Measurements from ENCODE around the gene PTPN21. TPM values are rescaled to one million over a fixed set of nuclear protein-coding genes. Genes with fewer than 3 reads are reported as not detected.
A peak's percentile ranks its signal among the peaks of the same experiment; 100 is the strongest.

PTPN21 gene
- total RNA-seq, 2 experiments from 2014 or later: not detected

GRCh38 chr14:88568196-88568595 lies 13.4 kb upstream of the PTPN21 start:
- Mint-ChIP-seq H3K9me3 (peaks cover 4% of the 10 kb centered on the region), H3K4me3 (no peak overlapping the region), H3K36me3 (ENCODE audit: low read depth) (peaks cover 45% of the 10 kb centered on the region), H3K27ac (no peak overlapping the region), H3K27me3 (no peaks in the 10 kb centered on the region), H3K4me1 (peaks cover 12% of the 10 kb centered on the region)
- CTCF ChIA-PET: no interaction called here
- DNase-seq: no peak
- POLR2A ChIA-PET: no interaction called here

GRCh38 chr14:88565427-88565826 lies 10.6 kb upstream of the PTPN21 start:
- POLR2A ChIA-PET: no interaction called here
- peaks cover 30% of the 10 kb centered on the region for H3K36me3 Mint-ChIP-seq (ENCODE audit: low read depth)
- H3K9me3 Mint-ChIP-seq: peaks cover 4% of the 10 kb centered on the region
- no peak for DNase-seq
- peaks cover 15% of the 10 kb centered on the region for H3K27me3 Mint-ChIP-seq
- no peak overlapping the region for H3K27ac Mint-ChIP-seq
- no peak overlapping the region for H3K4me3 Mint-ChIP-seq
- CTCF ChIA-PET: interaction anchor here (0.7 to 1.2 kb wide), 3 partner anchors 10 to 699 kb away, joined by 3 to 4 read pairs (median 3); no protein-coding TSS in a partner anchor
- peaks cover 23% of the 10 kb centered on the region for H3K4me1 Mint-ChIP-seq

- ChIA-PET POLR2A (no interaction called here), CTCF (no interaction called here)
- peak overlapping the region; percentile 87 for H3K4me3 Mint-ChIP-seq
- peaks cover 26% of the 10 kb centered on the region for H3K4me1 Mint-ChIP-seq
- no peak for DNase-seq
- peaks cover 16% of the 10 kb centered on the region for H3K36me3 Mint-ChIP-seq (ENCODE audit: low read depth)
- peaks cover 22% of the 10 kb centered on the region for H3K27me3 Mint-ChIP-seq
- H3K27ac Mint-ChIP-seq: peak overlapping the region; percentile 82
- peaks cover 4% of the 10 kb centered on the region for H3K9me3 Mint-ChIP-seq
Observed at GRCh38 chr14:88563845-88564244, 9.0 kb upstream of the PTPN21 start.

GRCh38 chr14:88562831-88563686 lies 8.3 kb upstream of the PTPN21 start, which contains the start of gene ZC3H14:
Gene ZC3H14 (plus strand): TSS chr14:88563037. CDS start chr14:88563134, 97 bp downstream.
- Mint-ChIP-seq H3K36me3 (ENCODE audit: low read depth) (peaks cover 11% of the 10 kb centered on the region), H3K4me1 (peaks cover 28% of the 10 kb centered on the region), H3K4me3 (peak within 1 kb of the TSS; percentile 87), H3K27ac (peak within 1 kb of the TSS; percentile 93), H3K9me3 (peaks cover 3% of the 10 kb centered on the region), H3K27me3 (peaks cover 24% of the 10 kb centered on the region)
- peak; percentile 84 for DNase-seq
- ChIA-PET POLR2A (no interaction called here), CTCF (no interaction called here)

GRCh38 chr14:88562532-88562830 lies 7.7 kb upstream of the PTPN21 start:
- peaks cover 24% of the 10 kb centered on the region for H3K27me3 Mint-ChIP-seq
- H3K27ac Mint-ChIP-seq: peak overlapping the region; percentile 93
- H3K36me3 Mint-ChIP-seq (ENCODE audit: low read depth): peaks cover 6% of the 10 kb centered on the region
- ChIA-PET CTCF (no interaction called here), POLR2A (no interaction called here)
- no peak for DNase-seq
- H3K4me3 Mint-ChIP-seq: peak overlapping the region; percentile 87
- H3K9me3 Mint-ChIP-seq: no peaks in the 10 kb centered on the region
- H3K4me1 Mint-ChIP-seq: peaks cover 32% of the 10 kb centered on the region

GRCh38 chr14:88559852-88560251 lies 5.0 kb upstream of the PTPN21 start:
- ChIA-PET POLR2A (no interaction called here), CTCF (no interaction called here)
- DNase-seq: no peak
- H3K4me1 Mint-ChIP-seq: peaks cover 51% of the 10 kb centered on the region
- H3K36me3 Mint-ChIP-seq (ENCODE audit: low read depth): no peaks in the 10 kb centered on the region
- H3K27me3 Mint-ChIP-seq: peaks cover 45% of the 10 kb centered on the region
- no peak overlapping the region for H3K27ac Mint-ChIP-seq
- no peaks in the 10 kb centered on the region for H3K9me3 Mint-ChIP-seq
- H3K4me3 Mint-ChIP-seq: no peak overlapping the region

GRCh38 chr14:88556581-88556980 lies 1.8 kb upstream of the PTPN21 start:
- peaks cover 66% of the 10 kb centered on the region for H3K27me3 Mint-ChIP-seq

GRCh38 chr14:88553886-88554456 lies 836 bp downstream of the PTPN21 start:
- Mint-ChIP-seq H3K4me1 (peaks cover 35% of the 10 kb centered on the region), H3K27me3 (peaks cover 57% of the 10 kb centered on the region), H3K27ac (peak overlapping the region; percentile 2), H3K4me3 (peak overlapping the region; percentile 28), H3K9me3 (no peaks in the 10 kb centered on the region), H3K36me3 (ENCODE audit: low read depth) (no peaks in the 10 kb centered on the region)
- ChIA-PET CTCF (no interaction called here), POLR2A (no interaction called here)
- DNase-seq: no peak

More at GRCh38 chr14:88556581-88556980, 1.8 kb upstream of the PTPN21 start:
- no peaks in the 10 kb centered on the region for H3K9me3 Mint-ChIP-seq
- POLR2A ChIA-PET: no interaction called here
- no peak overlapping the region for H3K4me3 Mint-ChIP-seq
- H3K36me3 Mint-ChIP-seq (ENCODE audit: low read depth): no peaks in the 10 kb centered on the region
- DNase-seq: no peak
- peaks cover 37% of the 10 kb centered on the region for H3K4me1 Mint-ChIP-seq
- no peak overlapping the region for H3K27ac Mint-ChIP-seq
- CTCF ChIA-PET: interaction anchor here (0.5 to 1.2 kb wide), 2 partner anchors 9 to 14 kb away, joined by 3 to 4 read pairs; no protein-coding TSS in a partner anchor

GRCh38 chr14:88552876-88553275 lies 1.9 kb downstream of the PTPN21 start:
- H3K9me3 Mint-ChIP-seq: no peaks in the 10 kb centered on the region
- H3K27me3 Mint-ChIP-seq: peaks cover 59% of the 10 kb centered on the region
- H3K27ac Mint-ChIP-seq: no peak overlapping the region
- no peak for DNase-seq
- ChIA-PET CTCF (no interaction called here), POLR2A (interaction anchor here (0.6 kb wide), 1 partner anchor 489 kb away, joined by 4 read pairs; no protein-coding TSS in a partner anchor)
- H3K36me3 Mint-ChIP-seq (ENCODE audit: low read depth): no peaks in the 10 kb centered on the region
- no peak overlapping the region for H3K4me3 Mint-ChIP-seq
- H3K4me1 Mint-ChIP-seq: peaks cover 31% of the 10 kb centered on the region

- no peaks in the 10 kb centered on the region for H3K9me3 Mint-ChIP-seq
- H3K4me3 Mint-ChIP-seq: peak overlapping the region; percentile 70
- peaks cover 57% of the 10 kb centered on the region for H3K27me3 Mint-ChIP-seq
- no peaks in the 10 kb centered on the region for H3K36me3 Mint-ChIP-seq (ENCODE audit: low read depth)
- H3K27ac Mint-ChIP-seq: no peak overlapping the region
- CTCF ChIA-PET: interaction anchor here (0.7 kb wide), 1 partner anchor 13 kb away, joined by 3 read pairs; no protein-coding TSS in a partner anchor
- peaks cover 23% of the 10 kb centered on the region for H3K4me1 Mint-ChIP-seq
- no peak for DNase-seq
- POLR2A ChIA-PET: interaction anchor here (0.6 kb wide), 1 partner anchor 490 kb away, joined by 4 read pairs; no protein-coding TSS in a partner anchor
Observed at GRCh38 chr14:88551980-88552431, 2.8 kb downstream of the PTPN21 start.

GRCh38 chr14:88551094-88551870 lies 3.5 kb downstream of the PTPN21 start:
- peaks cover 50% of the 10 kb centered on the region for H3K27me3 Mint-ChIP-seq
- ChIA-PET POLR2A (no interaction called here), CTCF (interaction anchor here (0.7 kb wide), 1 partner anchor 13 kb away, joined by 3 read pairs; no protein-coding TSS in a partner anchor)
- no peaks in the 10 kb centered on the region for H3K9me3 Mint-ChIP-seq
- no peaks in the 10 kb centered on the region for H3K36me3 Mint-ChIP-seq (ENCODE audit: low read depth)
- H3K4me3 Mint-ChIP-seq: peak overlapping the region; percentile 70
- H3K27ac Mint-ChIP-seq: no peak overlapping the region
- peaks cover 15% of the 10 kb centered on the region for H3K4me1 Mint-ChIP-seq
- peak; percentile 35 for DNase-seq

- Mint-ChIP-seq H3K9me3 (no peaks in the 10 kb centered on the region), H3K4me1 (peaks cover 9% of the 10 kb centered on the region), H3K27me3 (peaks cover 39% of the 10 kb centered on the region), H3K27ac (no peak overlapping the region), H3K4me3 (no peak overlapping the region), H3K36me3 (ENCODE audit: low read depth) (no peaks in the 10 kb centered on the region)
- ChIA-PET POLR2A (no interaction called here), CTCF (no interaction called here)
- DNase-seq: no peak
Observed at GRCh38 chr14:88550078-88550477, 4.7 kb downstream of the PTPN21 start.

GRCh38 chr14:88547386-88547780 lies 7.4 kb downstream of the PTPN21 start:
- H3K27me3 Mint-ChIP-seq: peaks cover 19% of the 10 kb centered on the region
- no peak for DNase-seq
- ChIA-PET CTCF (interaction anchor here (0.7 kb wide), 1 partner anchor 9 kb away, joined by 4 read pairs; no protein-coding TSS in a partner anchor), POLR2A (no interaction called here)
- no peaks in the 10 kb centered on the region for H3K9me3 Mint-ChIP-seq
- H3K36me3 Mint-ChIP-seq (ENCODE audit: low read depth): no peaks in the 10 kb centered on the region
- no peak overlapping the region for H3K27ac Mint-ChIP-seq
- no peak overlapping the region for H3K4me3 Mint-ChIP-seq
- H3K4me1 Mint-ChIP-seq: no peaks in the 10 kb centered on the region

Data from activated CD4-positive, alpha-beta T cell treated with anti-CD3 and anti-CD28 coated beads, Interleukin-2, amount 10 ng/mL, durations not matched to agents 7 days and 5 days (primary cell).